ENCODE results near the gene HSF2BP. TPM values are rescaled to one million over a fixed set of nuclear protein-coding genes. Genes with fewer than 3 reads are reported as not detected.
"Not testable (repeated sequence)": the region's sequence is repeated elsewhere in the genome, so short reads cannot be mapped to it uniquely, and the experiment has no call there.

Gene HSF2BP
- total and polyA plus RNA-seq, 5 donors from 2014 or later: 0.20 to 0.61 (median 0.38) TPM

GRCh38 chr21:43479197-43479596 lies 180.1 kb downstream of the HSF2BP start:
- H3K4me1 ChIP-seq (ENCODE audit: control insufficient read depth, insufficient read depth, low read length, poor library complexity, severe bottlenecking); H3K27me3 ChIP-seq (ENCODE audit: control insufficient read depth, insufficient read depth, low read length); ATAC-seq (ENCODE audit: low read depth in 2 of 2); H3K9me3 Mint-ChIP-seq; H3K4me3 ChIP-seq (ENCODE audit: low read depth, low read length); H3K4me3 Mint-ChIP-seq; H3K9me3 ChIP-seq (ENCODE audit: control insufficient read depth in 2 of 2, low read length in 2 of 2); H3K27ac ChIP-seq (ENCODE audit: insufficient read depth, low read length, poor library complexity, severe bottlenecking); H3K27me3 Mint-ChIP-seq; H3K36me3 Mint-ChIP-seq; H3K4me1 Mint-ChIP-seq; H3K27ac Mint-ChIP-seq; DNase-seq; H3K36me3 ChIP-seq (ENCODE audit: control insufficient read depth, insufficient read depth, low read length): not testable (repeated sequence)

Other genes with a start within 250 kb of the HSF2BP start
- 243 TPM for gene SIK1, start 232.4 kb downstream of the HSF2BP start, total RNA-seq
- gene SIK1, start 232.4 kb downstream of the HSF2BP start, polyA plus RNA-seq: under 1 TPM in 2 of 4 donors, not detected in 2; 0.06 to 0.18 TPM
- gene RRP1B, start 72 bp upstream of the HSF2BP start, total RNA-seq: 37.7 TPM
- 10 to 100 TPM; 26.2 to 30.4 (median 27.7) TPM for gene RRP1B, start 72 bp upstream of the HSF2BP start, polyA plus RNA-seq
- gene PDXK, start 59.6 kb upstream of the HSF2BP start, total RNA-seq: 80.9 TPM
- 10 to 100 TPM; 28.5 to 73.1 (median 36.7) TPM for gene PDXK, start 59.6 kb upstream of the HSF2BP start, polyA plus RNA-seq
- gene CSTB, start 116.8 kb upstream of the HSF2BP start, total RNA-seq: 24.5 TPM
- 100 to 1,000 TPM in 2 of 4 donors, 10 to 100 TPM in 2; 83.8 to 138 (median 93.9) TPM for gene CSTB, start 116.8 kb upstream of the HSF2BP start, polyA plus RNA-seq
- gene RRP1, start 130.1 kb upstream of the HSF2BP start, total RNA-seq: 24.1 TPM
- 10 to 100 TPM; 12.1 to 17.3 (median 14.2) TPM for gene RRP1, start 130.1 kb upstream of the HSF2BP start, polyA plus RNA-seq
- 67.8 TPM for gene AGPAT3, start 205.7 kb upstream of the HSF2BP start, total RNA-seq
- 10 to 100 TPM; 13.3 to 19.8 (median 17.4) TPM for gene AGPAT3, start 205.7 kb upstream of the HSF2BP start, polyA plus RNA-seq